NOMO-1 (cell line): ENCODE measurements around the gene RABL3.
A peak's percentile ranks its signal among the peaks of the same experiment; 100 is the strongest.
"Not testable (repeated sequence)": the region's sequence is repeated elsewhere in the genome, so short reads cannot be mapped to it uniquely, and the experiment has no call there.

ENCODE experiments used
- DNase-seq, 2 experiments: peaks; one replicate each; lab custom pipeline; 2025; ENCODE audit not compliant: unreplicated experiment in 2 of 2; lab: John Stamatoyannopoulos, UW

The RABL3 gene

GRCh38 chr3:120742198-120742848 is at the start of gene RABL3, which contains the start of gene GTF2E1:
TSS of gene RABL3 (minus strand) at chr3:120742516. CDS start at chr3:120742507, 9 bp downstream.
TSS of gene GTF2E1 (plus strand) at chr3:120742744. CDS start at chr3:120750553, 7,809 bp downstream.
- DNase-seq = peak; percentile 97 to 99

GRCh38 chr3:120791913-120792312 is 49.6 kb upstream of the RABL3 start:
- DNase-seq = no peak

DNA sequence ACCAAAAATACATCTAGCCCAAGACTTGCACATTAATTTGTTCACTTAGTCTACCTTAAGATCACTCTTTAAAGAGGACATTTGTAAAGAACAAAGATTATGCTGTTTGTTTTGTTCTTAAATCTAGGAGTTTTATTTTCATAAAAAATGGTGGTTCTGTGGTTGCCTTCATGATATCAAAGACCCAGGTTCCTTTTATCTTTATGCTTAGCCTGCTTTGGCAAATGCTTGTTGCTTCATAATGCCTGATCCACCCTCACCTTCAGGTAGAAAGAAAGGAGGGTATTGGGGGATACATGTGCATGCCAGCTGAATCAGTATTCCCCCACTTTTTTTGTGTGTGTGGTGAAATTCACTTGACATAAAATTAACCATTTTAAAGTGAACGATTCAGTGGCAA is 48.7 kb upstream of the RABL3 start:
- no peak for DNase-seq

- DNase-seq = not testable (repeated sequence)
Observed at GRCh38 chr3:120785832-120786231, 43.5 kb upstream of the RABL3 start.

- peak in 1 of 2 experiments; percentile 14 for DNase-seq
Observed at GRCh38 chr3:120780977-120781376, 38.7 kb upstream of the RABL3 start.

- DNase-seq = no peak
Observed at GRCh38 chr3:120778776-120779175, 36.5 kb upstream of the RABL3 start.

DNA sequence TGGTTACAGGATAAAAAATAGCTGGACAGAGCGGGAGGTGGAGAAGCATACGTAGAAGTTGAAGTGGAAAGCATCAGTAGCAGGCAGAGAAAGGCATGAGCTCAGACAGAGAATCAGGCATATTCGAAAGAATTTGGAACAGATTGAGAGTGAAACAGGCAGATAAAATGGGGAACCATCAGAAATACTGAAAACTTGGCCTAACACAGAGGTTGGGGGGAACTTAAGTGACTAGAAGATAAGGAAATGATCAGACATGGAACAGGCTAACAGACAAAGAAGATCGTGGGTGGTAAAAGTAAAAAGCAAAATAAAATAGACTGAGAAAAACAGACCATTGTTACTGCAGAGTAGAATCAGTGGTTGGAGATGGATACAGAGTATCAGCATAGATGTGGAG is 33.1 kb upstream of the RABL3 start:
- DNase-seq = no peak

- no peak for DNase-seq
Observed at GRCh38 chr3:120773932-120774331, 31.6 kb upstream of the RABL3 start.

- DNase-seq = no peak
Observed at GRCh38 chr3:120772081-120772480, 29.8 kb upstream of the RABL3 start.

DNA sequence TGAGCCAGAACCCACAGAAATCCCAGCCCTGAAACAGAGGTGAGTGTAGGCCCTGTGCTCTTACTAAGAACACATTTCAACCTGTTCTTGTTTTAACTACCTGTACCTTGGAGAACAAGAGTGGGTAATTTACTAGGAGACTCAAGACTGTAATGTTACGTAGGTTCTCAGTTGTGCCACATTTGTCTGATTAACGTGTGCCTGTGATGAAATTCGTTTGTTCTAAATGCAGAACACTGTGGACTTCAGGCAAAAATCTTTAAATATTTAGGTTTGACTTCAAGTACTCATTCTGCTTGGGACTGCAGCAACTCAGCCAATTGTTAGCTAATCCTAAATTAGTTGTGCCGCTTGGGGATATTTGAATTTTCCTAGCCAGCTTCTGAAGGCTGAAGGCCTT is 28.6 kb upstream of the RABL3 start:
- DNase-seq = no peak

DNA sequence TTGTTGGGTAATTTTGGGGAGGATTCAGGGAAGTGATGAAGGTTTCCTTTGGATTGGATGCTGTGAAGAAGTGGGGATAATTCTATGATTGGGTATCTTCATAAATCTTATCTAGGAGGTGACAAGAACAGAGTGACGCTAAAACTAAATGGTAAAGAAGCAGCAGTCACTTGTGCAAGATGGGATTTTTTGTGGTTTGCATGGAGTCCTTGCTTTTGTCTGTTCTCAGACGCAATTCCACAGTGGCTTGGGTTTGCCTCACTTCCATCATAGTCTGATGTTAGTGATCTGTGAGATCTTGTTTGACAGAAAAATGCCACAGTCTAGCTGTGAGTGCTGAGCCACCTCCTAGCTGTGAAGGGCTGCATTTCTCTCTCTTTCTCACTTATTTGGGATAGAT is 27.1 kb upstream of the RABL3 start:
- no peak for DNase-seq

DNA sequence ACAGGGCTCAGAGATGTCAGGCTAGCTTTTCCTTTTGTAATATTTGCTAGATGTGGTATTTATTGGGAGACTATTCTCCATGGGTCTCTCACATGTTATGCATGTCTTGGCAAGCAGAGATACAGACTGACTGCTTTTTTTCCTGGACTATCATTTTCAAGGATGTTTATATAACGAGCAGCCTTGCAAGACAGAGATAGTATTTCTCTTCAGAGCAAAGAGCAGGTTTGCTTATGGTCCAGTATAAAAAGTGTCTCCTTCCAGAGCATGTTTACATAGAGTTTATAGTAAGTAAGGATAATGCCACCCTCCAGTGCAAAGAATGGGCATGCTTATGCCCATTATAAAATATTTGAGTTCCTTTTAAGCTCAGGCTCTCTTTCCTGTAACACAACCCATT is 24.8 kb upstream of the RABL3 start:
- DNase-seq = no peak

GRCh38 chr3:120766576-120766975 is 24.3 kb upstream of the RABL3 start:
- no peak for DNase-seq

GRCh38 chr3:120765830-120766493 is 23.6 kb upstream of the RABL3 start:
- no peak for DNase-seq

DNA sequence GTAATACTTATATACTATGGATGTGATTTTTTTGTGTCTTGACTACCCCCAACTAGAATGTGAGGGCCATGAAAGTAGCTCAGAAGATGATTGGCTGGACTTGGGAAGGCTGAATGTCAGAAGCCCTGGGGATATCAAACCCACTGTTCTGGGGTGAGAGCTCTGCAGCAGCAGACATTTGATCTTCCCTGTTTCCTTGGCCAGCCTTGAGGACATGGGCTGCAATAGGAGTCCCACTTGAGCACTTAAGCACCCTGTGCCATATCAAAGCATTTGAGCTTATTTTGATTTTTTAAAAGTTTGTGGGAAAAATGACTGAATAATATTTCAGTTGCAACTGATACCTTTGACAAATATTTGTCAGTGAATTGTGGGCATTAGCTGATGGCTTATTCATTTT is 21.9 kb upstream of the RABL3 start:
- no peak for DNase-seq

- no peak for DNase-seq
Observed at GRCh38 chr3:120763601-120764000, 21.3 kb upstream of the RABL3 start.

- no peak for DNase-seq
Observed at GRCh38 chr3:120762615-120763014, 20.3 kb upstream of the RABL3 start.

DNA sequence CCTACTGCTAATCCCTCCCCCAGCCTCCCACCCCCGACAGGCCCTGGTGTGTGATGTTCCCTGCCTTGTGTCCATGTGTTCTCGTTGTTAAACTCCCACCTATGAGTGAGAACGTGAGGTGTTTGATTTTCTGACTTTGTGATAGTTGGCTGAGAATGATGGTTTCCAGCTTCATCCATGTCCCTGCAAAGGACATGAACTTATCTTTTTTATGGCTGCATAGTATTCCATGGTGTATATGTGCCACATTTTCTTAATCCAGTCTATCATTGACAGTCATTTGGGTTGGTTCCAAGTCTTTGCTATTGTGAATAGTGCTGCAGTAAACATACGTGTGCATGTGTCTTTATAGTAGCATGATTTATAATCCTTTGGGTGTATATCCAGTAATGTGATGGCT is 16.2 kb upstream of the RABL3 start:
- DNase-seq = not testable (repeated sequence)

DNA sequence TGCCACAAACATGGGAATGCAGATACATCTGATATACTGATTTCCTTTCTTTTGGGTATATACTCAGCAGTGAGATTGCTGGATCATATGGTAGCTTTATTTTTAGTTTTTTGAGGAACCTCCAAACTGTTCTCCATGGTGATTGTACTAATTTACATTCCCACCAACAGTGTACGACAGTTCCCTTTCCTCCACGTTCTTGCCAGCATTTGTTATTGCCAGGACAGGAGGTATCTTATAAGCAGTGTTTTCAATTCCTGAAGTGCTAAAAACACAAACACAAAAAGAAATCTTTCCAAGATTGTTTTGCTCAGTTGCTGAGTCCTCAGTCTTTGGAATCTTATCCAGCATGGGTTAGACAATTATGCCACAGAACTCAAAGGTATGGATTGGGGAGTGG is 13.7 kb upstream of the RABL3 start:
- no peak for DNase-seq

GRCh38 chr3:120753810-120754209 is 11.5 kb upstream of the RABL3 start:
- no peak for DNase-seq

GRCh38 chr3:120752865-120753264 is 10.5 kb upstream of the RABL3 start:
- no peak for DNase-seq

DNA sequence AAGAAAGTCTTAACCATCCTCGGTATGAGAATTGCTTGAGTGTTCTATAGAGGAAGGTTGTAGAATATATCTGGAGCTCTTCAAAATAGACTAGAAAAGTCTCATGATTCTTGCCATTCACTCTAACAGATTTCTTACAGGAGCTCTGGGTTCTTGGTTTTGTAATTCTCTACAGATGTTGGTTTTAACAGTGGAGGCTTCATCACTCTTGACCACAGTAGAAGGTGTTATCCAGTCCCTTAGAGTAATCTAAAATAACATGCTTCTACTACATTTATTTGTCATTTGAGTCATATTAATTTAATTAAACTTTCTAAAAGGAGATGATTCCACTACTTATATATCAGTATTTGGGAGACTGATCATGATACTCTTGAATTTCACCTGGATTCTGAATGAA is 9.9 kb upstream of the RABL3 start:
- no peak for DNase-seq
